Lower lobe of right lung (tissue), 2 donors: Measurements from ENCODE around the gene COL19A1. TPM values are rescaled to one million over a fixed set of nuclear protein-coding genes. Genes with fewer than 3 reads are reported as not detected.

Source experiments
- ATAC-seq, 2 donors: fragments of 200-7000 bp; cut with Tn5 transposase; one replicate each; pipeline ENCODE4 v1.9.1; 2020 to 2022; ENCODE audit warnings: mild to moderate bottlenecking in 2 of 2, moderate library complexity in 2 of 2
- DNase-seq: peaks from one replicate; pipeline ENCODE4 v3.0.0-alpha.2; 2020
- H3K27ac ChIP-seq: fragments of 200-600 bp; one replicate; pipeline ENCODE4 v1.8.0; 2022
- H3K27me3 ChIP-seq: fragments of 200-600 bp; one replicate; pipeline ENCODE4 v1.8.0; 2022; ENCODE audit warnings: low read depth
- H3K36me3 ChIP-seq: fragments of 200-600 bp; one replicate; pipeline ENCODE4 v1.8.0; 2022; ENCODE audit warnings: mild to moderate bottlenecking
- H3K4me1 ChIP-seq: fragments of 200-600 bp; one replicate; pipeline ENCODE4 v1.8.0; 2022
- H3K4me3 ChIP-seq: fragments of 200-600 bp; one replicate; pipeline ENCODE4 v1.8.0; 2022; ENCODE audit warnings: mild to moderate bottlenecking
- H3K9me3 ChIP-seq: fragments of 200-600 bp; one replicate; pipeline ENCODE4 v1.8.0; 2022
- intact Hi-C: fragments of 100-400 bp; cut with DNase I; formaldehyde crosslinking; loops from one replicate; pipeline ENCODE4 v1.11.0; 2022
- total RNA-seq: library from RNA; stranded (reverse); fragmentation: NEBNext Ultra II Directional; extraction: Animal tissue kit (Norgen Biotek cat#: 25700); gene quantifications from one replicate; pipeline ENCODE4 v1.2.1, GENCODE V29; 2021
- TF ChIP-seq, protein P1 (sequence below): fragments of 200-600 bp; IDR thresholded peaks from one replicate; pipeline ENCODE4 v1.8.0; 2022; ENCODE audit warnings: antibody characterized with exemption, mild to moderate bottlenecking
- donor health status: DM: no; HTN: yes; CAD: no; lungs with severe emphysema.

COL19A1 gene
- total RNA-seq, 1 donor from 2014 or later = not detected

DNA sequence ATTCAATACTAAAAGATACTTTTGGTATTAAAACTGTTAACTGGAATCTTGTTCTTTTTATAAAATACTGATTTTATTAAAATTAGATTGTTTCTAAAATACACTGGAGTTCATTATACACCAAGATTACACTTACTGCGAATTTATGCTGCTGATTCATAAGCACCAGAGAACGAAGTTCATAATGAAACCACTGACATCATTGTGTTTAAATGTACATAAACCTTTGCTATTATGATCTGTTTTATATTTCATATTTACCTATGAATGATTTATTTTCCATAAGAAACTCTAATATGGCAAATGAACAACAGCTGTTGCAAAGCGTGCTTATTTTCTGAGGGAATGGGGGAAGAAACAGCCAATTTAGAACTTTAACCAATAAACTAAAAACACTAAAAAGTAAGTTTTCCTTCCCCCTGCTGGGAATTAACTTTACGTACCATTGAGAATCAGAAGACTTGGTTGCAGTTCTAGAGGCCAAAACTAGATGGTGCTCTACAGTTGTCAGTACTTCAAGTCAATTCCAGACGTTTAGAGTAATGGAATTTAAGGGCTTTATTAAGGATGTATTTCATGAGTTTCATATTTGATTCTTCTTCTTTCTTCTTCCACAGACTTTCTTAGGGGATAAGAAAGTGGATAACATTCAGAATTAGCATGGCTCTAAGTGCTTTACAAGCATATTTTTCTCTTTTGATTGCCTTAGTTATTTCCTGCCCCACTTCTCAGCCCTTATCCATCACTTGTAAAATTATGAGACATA lies 30.8 kb upstream of the COL19A1 start:
- Histone ChIP-seq H3K27me3 (peaks cover 3% of the 10 kb centered on the region), H3K36me3 (no peaks in the 10 kb centered on the region), H3K27ac (no peak overlapping the region), H3K4me1 (no peaks in the 10 kb centered on the region), H3K4me3 (no peak overlapping the region), H3K9me3 (no peaks in the 10 kb centered on the region)
- peak in 1 of 2 donors; percentile 70 for ATAC-seq
- intact Hi-C loops = no loop called here
- TF ChIP-seq, protein P1, sequence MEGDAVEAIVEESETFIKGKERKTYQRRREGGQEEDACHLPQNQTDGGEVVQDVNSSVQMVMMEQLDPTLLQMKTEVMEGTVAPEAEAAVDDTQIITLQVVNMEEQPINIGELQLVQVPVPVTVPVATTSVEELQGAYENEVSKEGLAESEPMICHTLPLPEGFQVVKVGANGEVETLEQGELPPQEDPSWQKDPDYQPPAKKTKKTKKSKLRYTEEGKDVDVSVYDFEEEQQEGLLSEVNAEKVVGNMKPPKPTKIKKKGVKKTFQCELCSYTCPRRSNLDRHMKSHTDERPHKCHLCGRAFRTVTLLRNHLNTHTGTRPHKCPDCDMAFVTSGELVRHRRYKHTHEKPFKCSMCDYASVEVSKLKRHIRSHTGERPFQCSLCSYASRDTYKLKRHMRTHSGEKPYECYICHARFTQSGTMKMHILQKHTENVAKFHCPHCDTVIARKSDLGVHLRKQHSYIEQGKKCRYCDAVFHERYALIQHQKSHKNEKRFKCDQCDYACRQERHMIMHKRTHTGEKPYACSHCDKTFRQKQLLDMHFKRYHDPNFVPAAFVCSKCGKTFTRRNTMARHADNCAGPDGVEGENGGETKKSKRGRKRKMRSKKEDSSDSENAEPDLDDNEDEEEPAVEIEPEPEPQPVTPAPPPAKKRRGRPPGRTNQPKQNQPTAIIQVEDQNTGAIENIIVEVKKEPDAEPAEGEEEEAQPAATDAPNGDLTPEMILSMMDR = peak; percentile 77
- DNase-seq = no peak

DNA sequence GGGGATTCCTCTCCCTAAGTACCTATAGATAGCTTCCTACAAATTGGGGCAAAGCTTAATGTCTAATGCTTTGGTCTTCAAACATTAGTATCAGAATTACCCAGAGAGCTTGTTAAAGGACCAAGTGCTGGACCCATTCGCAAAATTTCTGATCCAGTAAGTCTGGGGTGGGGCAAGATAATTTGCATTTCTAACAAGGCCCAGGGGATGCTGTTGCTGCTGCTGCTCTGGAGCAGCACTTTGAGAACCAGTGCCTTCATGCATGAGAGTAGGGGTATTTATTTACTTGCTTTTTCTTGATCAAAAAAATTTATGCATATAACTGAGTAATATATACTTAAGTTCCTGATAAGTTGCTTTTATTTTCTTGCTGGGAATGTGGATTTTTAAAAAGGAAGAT lies 24.5 kb upstream of the COL19A1 start:
- TF ChIP-seq, protein P1 = no peak
- ATAC-seq (no peak), DNase-seq (no peak)
- H3K4me3 ChIP-seq = no peak overlapping the region
- H3K36me3 ChIP-seq = no peaks in the 10 kb centered on the region
- peaks cover 12% of the 10 kb centered on the region for H3K27me3 ChIP-seq
- no peaks in the 10 kb centered on the region for H3K9me3 ChIP-seq
- no peak overlapping the region for H3K27ac ChIP-seq
- intact Hi-C loops = no loop called here
- H3K4me1 ChIP-seq = no peaks in the 10 kb centered on the region

DNA sequence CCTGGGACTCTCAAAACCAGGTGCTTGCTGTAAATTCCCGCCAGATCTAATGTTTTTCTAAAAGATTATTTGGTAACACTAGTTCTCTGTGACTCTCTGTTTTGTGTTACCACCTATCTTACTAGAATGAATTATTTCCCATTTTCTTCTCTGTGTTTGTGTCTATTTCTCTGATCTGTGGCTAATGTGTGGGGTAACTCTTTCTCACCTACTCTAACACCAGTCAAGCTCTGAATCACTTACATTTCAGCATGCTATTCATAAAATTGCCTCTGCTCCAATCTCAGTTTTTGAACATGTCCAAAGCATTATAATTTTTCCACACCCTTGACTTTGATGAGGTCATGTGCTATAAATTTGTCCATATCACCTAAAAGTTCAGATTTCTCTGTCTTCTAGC lies 23.2 kb upstream of the COL19A1 start:
- Histone ChIP-seq H3K4me1 (no peaks in the 10 kb centered on the region), H3K27ac (no peak overlapping the region), H3K4me3 (no peak overlapping the region), H3K9me3 (no peaks in the 10 kb centered on the region), H3K36me3 (no peaks in the 10 kb centered on the region), H3K27me3 (peaks cover 12% of the 10 kb centered on the region)
- no peak for DNase-seq
- ATAC-seq = no peak
- intact Hi-C loops = no loop called here
- TF ChIP-seq, protein P1 = no peak

DNA sequence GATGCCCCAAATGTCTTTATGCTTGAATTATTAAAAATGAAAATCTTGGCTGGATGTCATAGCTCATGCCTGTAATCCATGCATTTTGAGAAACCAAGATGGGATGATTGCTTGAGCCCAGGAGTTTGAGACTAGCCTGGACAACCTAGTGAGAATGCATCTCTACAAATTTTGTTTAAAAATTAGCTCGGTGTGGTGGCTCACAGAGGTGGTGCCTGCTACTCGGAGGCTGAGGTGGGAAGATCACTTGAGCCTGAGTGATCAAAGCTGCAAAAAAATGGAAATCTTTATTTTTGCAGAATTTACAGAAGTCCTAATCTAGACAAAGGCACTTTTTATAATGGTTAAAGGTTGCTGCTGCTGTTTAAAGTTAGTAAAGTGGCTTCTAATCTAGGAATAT lies 20.0 kb upstream of the COL19A1 start:
- H3K36me3 ChIP-seq = no peaks in the 10 kb centered on the region
- no peak overlapping the region for H3K4me3 ChIP-seq
- intact Hi-C loops = no loop called here
- H3K4me1 ChIP-seq = no peaks in the 10 kb centered on the region
- ATAC-seq = no peak
- H3K27ac ChIP-seq = no peak overlapping the region
- H3K9me3 ChIP-seq = no peaks in the 10 kb centered on the region
- peaks cover 9% of the 10 kb centered on the region for H3K27me3 ChIP-seq
- TF ChIP-seq, protein P1 = no peak
- DNase-seq = no peak

DNA sequence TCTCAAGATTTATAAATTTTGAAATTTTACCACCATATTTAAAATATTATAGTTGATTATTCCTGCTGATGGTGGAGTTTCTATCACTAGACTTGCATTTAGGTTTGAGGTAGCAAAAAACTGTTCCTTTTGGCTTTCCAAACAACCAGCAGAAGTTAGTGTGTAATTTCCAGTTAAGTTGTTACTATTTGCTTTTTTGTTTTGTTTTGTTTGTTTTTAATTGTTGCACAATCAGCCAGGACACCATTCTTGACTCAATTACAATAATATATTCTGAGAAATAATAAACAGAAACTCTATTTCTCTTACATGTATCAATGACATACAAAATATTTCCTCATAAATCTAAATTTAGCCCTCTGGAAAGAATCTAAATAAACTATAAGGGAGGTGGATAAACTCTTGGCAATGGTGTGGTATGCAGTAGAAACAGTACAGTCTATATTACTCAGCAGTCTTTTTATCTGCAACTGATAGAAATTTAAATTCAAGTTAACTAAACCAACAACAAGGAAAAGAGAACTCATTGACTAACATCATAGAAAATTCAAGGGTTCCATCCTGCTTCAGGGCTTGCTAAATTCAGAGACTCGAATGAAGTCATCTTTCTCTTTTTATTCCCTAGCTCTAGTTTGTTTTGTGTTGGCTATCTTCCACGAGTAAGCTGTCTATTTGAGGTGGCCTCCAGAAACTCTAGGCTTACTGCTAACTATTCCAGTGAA lies 19.4 kb upstream of the COL19A1 start:
- H3K27me3 ChIP-seq = peaks cover 9% of the 10 kb centered on the region
- DNase-seq = no peak
- H3K4me1 ChIP-seq = no peaks in the 10 kb centered on the region
- TF ChIP-seq, protein P1 = no peak
- H3K9me3 ChIP-seq = no peaks in the 10 kb centered on the region
- no peak overlapping the region for H3K27ac ChIP-seq
- H3K36me3 ChIP-seq = no peaks in the 10 kb centered on the region
- no peak overlapping the region for H3K4me3 ChIP-seq
- no peak for ATAC-seq
- intact Hi-C loops = no loop called here
